ENCODE measurements around the gene TST. TPM values are rescaled to one million over a fixed set of nuclear protein-coding genes. Genes with fewer than 3 reads are reported as not detected.

Gene TST
- polyA plus RNA-seq, 1 experiment, result 26.3 TPM

DNA sequence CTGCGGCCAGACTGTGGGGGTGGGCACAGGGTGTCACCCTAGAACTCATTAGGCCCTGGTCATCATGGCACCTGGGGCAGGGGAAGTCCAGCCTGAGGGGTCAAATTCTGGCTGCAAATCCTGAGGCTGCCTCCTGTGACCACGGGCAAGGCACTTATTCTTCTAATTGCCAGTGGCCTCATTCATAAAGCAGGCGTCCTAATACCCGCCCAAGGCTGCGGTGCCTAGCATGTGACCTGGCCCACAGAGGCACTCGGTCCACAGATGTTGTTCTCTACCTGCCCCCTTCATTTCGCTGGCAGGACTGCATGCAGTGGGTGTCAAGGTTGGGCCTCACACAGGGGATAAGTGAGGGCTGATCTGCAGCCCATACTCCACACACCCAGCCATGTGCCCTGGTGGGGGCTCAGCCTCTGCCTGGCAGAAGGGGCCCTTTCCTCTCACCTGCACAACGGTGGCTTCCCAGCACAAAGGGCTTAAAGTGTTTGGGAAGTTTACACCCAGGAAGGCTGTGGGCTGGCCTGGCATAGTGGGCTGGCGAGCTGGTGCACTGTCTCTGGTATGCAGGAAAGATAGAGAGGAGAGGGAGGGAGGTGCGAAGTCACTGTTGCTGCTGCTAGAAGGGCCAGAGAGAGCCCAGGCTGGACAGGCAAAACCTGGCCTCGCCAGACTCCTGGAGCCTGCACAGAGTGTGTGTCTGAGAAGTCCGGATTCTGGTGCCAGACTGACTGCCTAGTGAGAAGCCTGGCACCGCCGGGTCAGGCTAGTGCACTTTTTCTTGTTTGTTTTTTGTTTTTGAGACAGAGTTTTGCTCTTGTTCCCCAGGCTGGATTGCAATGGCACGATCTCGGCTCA, 3.5 kb upstream of the TST start:
- H3K27ac ChIP-seq (ENCODE audit: low read depth, low read length), result no peak overlapping the region
- H3K4me3 ChIP-seq (ENCODE audit: low read depth, low read length), result no peak overlapping the region
- DNase-seq (ENCODE audit: low read depth, low spot score), result no peak
- ChIA-PET CTCF (interaction anchor here (1.3 to 5.0 kb wide), 3 partner anchors 9 to 24 kb away, joined by 4 to 36 read pairs (median 6); no protein-coding TSS in a partner anchor), POLR2A (no interaction called here)
- H3K9me3 ChIP-seq (ENCODE audit: control insufficient read depth, insufficient read depth, low read length), result no peaks in the 10 kb centered on the region; the same call in 1 of the 2 replicates
- H3K27me3 ChIP-seq (ENCODE audit: control insufficient read depth, insufficient read depth, low read length), result no peaks in the 10 kb centered on the region
- TF ChIP-seq CTCF (IDR thresholded peaks at IDR 0.05; ENCODE audit: low read depth, low read length), result no peak

DNA sequence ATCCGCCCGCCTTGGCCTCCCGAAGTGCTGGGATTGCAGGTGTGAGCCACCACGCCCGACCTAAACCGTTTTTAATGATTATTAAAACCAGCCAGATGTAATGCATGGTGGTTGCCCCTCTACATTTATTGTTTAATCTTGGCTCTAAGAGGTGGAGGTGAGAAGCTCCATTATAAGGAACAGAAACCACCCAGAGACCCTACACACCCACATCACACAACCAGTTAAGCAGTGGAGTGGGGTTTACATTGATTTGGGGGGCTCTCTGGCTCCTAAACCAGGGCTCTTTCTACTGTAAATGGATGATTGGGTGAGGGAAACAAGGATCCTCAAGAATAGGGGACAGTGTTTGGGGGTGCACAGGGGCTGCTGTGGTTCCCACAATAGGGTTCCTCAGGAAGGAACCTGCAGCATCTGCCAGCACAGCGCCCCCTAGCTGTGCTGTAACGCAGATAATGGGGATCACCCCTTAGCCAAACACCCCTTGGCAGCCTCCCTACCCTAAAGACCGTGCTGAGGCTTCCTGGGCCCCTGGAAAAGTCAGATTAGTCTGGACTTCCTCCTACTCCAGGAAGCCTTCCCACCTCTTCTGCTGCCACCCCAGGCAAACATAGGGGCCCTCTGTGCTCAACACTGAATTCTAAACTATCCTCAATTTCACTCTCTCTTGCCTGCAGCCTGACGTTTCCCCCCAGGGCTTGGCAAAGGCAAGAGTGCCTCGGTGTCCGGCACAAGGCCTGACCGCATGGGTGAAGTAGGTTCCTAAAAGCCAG, 2.6 kb upstream of the TST start:
- ChIA-PET POLR2A (interaction anchor here (0.6 kb wide), 1 partner anchor 186 kb away, joined by 9 read pairs; no protein-coding TSS in a partner anchor), CTCF (interaction anchor here (0.6 to 5.0 kb wide), 9 partner anchors 10 to 166 kb away, joined by 3 to 36 read pairs (median 5); no protein-coding TSS in a partner anchor)
- Histone ChIP-seq H3K27me3 (ENCODE audit: control insufficient read depth, insufficient read depth, low read length) (no peaks in the 10 kb centered on the region), H3K9me3 (ENCODE audit: control insufficient read depth, insufficient read depth, low read length) (no peaks in the 10 kb centered on the region; the same call in 1 of the 2 replicates), H3K27ac (ENCODE audit: low read depth, low read length) (no peak overlapping the region), H3K4me3 (ENCODE audit: low read depth, low read length) (no peak overlapping the region)
- peak; percentile 79 for TF ChIP-seq CTCF (IDR thresholded peaks at IDR 0.05; ENCODE audit: low read depth, low read length)
- DNase-seq (ENCODE audit: low read depth, low spot score), result no peak

- ChIA-PET CTCF (interaction anchor here (0.6 to 5.0 kb wide), 10 partner anchors 9 to 239 kb away, joined by 3 to 36 read pairs (median 4); no protein-coding TSS in a partner anchor), POLR2A (interaction anchor here (0.6 kb wide), 1 partner anchor 185 kb away, joined by 9 read pairs; no protein-coding TSS in a partner anchor)
- Histone ChIP-seq H3K9me3 (ENCODE audit: control insufficient read depth, insufficient read depth, low read length) (no peaks in the 10 kb centered on the region; the same call in 1 of the 2 replicates), H3K27me3 (ENCODE audit: control insufficient read depth, insufficient read depth, low read length) (no peaks in the 10 kb centered on the region), H3K4me3 (ENCODE audit: low read depth, low read length) (no peak overlapping the region), H3K27ac (ENCODE audit: low read depth, low read length) (no peak overlapping the region)
- DNase-seq (ENCODE audit: low read depth, low spot score), result no peak
- no peak for TF ChIP-seq CTCF (IDR thresholded peaks at IDR 0.05; ENCODE audit: low read depth, low read length)
These were observed 1.8 kb upstream of the TST start for GRCh38 chr22:37021041-37021440.

GRCh38 chr22:37020192-37020479, 889 bp upstream of the TST start:
- DNase-seq (ENCODE audit: low read depth, low spot score), result no peak
- Histone ChIP-seq H3K27me3 (ENCODE audit: control insufficient read depth, insufficient read depth, low read length) (no peaks in the 10 kb centered on the region), H3K27ac (ENCODE audit: low read depth, low read length) (no peak overlapping the region), H3K9me3 (ENCODE audit: control insufficient read depth, insufficient read depth, low read length) (no peaks in the 10 kb centered on the region; the same call in 1 of the 2 replicates), H3K4me3 (ENCODE audit: low read depth, low read length) (peak overlapping the region; percentile 77)
- ChIA-PET POLR2A (interaction anchor here (0.6 to 1.6 kb wide), 2 partner anchors 10 to 194 kb away, joined by 3 to 4 read pairs; no protein-coding TSS in a partner anchor), CTCF (interaction anchor here (0.8 to 5.0 kb wide), 3 partner anchors 11 to 244 kb away, joined by 3 to 36 read pairs (median 3); partner anchors contain the start of gene IFT27)
- TF ChIP-seq CTCF (IDR thresholded peaks at IDR 0.05; ENCODE audit: low read depth, low read length), result no peak

Measured in AG04450 (cell line).